GM04503 (cell line): ENCODE data around the gene PDZD2.
"Not testable (repeated sequence)": the region's sequence is repeated elsewhere in the genome, so short reads cannot be mapped to it uniquely, and the experiment has no call there.

Source experiments
- DNase-seq: peaks from one replicate; pipeline ENCODE4 v3.0.0-alpha.2; 2012; ENCODE audit warnings: low read depth

PDZD2 gene

GRCh38 chr5:32078855-32079254, 439.9 kb downstream of the PDZD2 start:
- DNase-seq = not testable (repeated sequence)

DNA sequence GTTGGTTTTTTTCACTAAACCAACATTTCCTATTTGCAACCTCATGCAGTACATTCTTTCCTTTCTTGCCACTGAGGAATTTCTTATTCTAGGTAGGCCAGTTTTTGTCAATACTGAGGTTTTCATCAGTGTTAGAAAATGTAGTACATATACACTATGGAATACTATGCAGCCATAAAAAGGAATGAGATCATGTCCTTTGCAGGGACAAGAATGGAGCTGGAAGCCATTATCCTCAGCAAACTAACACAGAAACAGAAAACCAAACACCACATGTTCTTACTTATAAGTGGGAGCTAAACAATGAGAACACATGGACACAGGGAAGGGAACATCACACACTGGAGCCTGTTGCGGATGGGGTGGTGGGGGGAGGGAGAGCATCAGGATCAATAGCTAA, 441.6 kb downstream of the PDZD2 start:
- not testable (repeated sequence) for DNase-seq

GRCh38 chr5:32082701-32083100, 443.8 kb downstream of the PDZD2 start:
- no peak for DNase-seq

- DNase-seq = no peak
These were observed 445.1 kb downstream of the PDZD2 start for GRCh38 chr5:32083981-32084430.

DNA sequence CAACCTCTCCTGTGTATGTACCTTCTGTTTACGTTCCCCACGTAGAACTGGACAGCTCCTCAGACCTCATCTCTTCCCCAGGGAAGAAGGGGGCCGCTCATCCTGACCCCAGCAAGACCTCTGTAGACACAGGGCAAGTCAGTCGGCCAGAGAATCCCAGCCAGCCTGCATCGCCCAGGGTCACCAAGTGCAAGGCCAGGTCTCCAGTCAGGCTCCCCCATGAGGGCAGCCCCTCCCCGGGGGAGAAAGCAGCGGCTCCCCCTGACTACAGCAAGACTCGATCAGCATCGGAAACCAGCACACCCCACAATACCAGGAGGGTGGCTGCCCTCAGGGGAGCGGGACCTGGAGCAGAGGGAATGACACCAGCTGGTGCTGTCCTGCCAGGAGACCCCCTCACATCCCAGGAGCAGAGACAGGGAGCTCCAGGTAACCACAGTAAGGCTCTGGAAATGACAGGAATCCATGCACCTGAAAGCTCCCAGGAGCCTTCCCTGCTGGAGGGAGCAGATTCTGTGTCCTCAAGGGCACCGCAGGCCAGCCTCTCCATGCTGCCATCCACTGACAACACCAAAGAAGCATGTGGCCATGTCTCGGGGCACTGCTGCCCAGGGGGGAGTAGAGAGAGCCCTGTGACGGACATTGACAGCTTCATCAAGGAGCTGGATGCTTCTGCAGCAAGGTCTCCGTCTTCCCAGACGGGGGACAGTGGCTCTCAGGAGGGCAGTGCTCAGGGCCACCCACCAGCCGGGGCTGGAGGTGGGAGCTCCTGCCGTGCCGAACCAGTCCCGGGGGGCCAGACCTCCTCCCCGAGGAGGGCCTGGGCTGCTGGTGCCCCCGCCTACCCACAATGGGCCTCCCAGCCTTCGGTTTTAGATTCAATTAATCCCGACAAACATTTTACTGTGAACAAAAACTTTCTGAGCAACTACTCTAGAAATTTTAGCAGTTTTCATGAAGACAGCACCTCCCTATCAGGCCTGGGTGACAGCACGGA, 448.5 kb downstream of the PDZD2 start:
- no peak for DNase-seq

- no peak for DNase-seq
These were observed 449.3 kb downstream of the PDZD2 start for GRCh38 chr5:32088214-32088613.

GRCh38 chr5:32089146-32090000, 450.4 kb downstream of the PDZD2 start:
- DNase-seq = no peak

GRCh38 chr5:32090026-32090754, 451.3 kb downstream of the PDZD2 start:
- no peak for DNase-seq

- DNase-seq = no peak
These were observed 451.8 kb downstream of the PDZD2 start for GRCh38 chr5:32090755-32091128.

DNA sequence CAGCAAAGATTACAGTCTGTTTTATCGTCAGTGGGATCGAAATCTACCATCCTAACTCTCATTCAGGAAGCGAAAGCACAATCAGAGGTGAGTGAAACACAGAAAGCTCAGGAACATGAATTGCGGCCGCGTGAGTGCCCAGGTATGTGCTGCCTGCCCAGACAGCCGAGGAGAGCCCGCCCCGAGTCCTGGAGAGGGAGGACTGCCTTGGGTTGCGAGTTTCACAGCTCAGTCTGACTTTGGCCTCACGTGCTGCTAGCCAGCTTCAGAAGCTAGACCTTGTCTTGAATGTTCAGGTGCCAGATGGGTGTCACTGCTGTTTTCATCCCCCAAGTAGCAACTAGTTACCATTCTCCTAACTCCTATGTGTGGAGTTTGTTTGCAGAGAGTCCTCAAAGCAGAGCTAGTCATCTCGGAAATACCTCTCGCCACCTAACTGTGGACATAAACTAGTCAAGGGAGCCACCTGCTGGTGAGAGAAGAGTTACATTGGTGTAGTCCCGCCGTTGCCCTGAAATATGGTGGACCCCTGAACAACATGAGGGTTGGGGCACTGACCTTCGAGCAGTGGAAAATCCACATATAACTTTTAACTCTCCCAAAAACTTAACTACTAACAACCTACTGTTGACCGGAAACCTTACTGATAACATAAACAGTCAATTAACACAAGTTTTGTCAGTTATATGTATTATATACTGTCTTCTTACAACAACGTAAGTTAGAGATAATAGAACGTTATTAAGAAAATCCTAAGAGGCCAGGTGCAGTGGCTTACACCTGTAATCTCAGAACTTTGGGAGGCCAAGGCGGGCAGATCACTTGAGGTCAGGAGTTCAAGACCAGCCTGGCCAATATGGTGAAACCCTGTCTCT, 454.2 kb downstream of the PDZD2 start:
- no peak for DNase-seq

DNA sequence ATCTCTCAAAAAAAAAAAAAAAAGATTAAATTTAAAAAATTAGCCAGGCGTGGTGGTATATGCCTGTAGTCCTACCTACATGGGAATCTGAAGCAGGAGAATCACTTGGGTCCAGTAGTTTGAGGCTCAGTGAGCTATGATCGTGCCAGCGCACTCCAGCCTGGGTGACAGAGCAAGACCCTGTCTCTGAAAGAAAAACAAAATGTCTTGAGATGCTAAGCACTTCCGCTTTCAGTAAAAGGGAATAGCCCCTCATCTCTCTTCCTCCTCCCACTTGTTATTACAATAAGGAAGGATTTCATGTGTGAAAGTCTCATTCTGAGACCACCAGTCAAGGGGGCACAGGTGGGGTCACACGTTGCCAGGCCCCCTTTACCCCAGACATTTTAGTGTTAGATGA, 455.8 kb downstream of the PDZD2 start:
- DNase-seq = no peak

DNA sequence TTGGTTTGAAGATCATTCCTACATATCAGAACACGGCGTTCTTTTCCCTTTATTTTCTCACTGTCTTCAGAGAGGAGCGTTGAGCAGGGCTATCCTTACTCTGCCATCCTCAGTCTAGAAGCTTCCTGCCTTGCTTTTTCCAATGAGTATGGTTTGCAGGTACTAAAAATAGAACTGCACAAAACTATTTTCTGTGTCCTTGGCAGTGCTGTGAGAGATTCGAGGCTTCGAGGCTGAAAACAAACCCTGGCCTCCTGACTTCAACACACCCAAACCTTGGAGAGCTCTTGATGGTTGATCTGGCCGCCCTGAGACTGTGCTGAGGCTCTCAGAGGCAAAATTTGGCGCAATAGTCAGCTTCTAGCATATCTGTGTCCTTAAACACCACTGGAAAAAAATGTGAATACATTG, 456.3 kb downstream of the PDZD2 start:
- no peak for DNase-seq

DNA sequence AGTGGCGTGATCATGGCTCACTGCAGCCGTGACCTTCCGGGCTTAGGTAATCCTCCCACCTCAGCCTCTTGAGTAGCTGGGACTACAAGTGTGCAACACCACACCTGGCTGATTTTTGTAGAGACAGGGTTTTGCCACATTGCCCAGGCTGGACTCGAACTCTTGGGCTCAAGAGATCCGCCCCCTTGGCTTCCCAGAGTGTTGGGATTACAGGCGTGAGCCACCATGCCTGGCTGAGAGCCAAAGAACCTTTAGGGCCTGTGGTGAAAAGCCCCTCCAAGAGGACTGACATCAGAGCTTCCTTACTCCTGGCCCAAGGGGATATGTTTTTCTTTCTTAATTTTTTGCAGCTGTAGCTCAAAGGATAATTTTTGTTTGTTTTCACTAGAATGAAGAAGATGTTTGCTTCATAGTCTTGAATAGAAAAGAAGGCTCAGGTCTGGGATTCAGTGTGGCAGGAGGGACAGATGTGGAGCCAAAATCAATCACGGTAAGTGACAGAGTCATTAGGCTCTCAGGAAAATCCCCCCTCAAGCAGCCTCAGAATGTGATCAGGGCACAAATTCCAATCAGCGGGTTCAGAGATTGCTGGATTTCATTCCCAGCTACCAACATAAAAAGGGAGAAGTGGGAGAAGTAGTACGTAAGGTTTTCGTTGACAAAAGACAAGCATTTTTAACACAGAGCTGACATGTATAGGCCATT, 458.1 kb downstream of the PDZD2 start:
- DNase-seq = no peak

DNA sequence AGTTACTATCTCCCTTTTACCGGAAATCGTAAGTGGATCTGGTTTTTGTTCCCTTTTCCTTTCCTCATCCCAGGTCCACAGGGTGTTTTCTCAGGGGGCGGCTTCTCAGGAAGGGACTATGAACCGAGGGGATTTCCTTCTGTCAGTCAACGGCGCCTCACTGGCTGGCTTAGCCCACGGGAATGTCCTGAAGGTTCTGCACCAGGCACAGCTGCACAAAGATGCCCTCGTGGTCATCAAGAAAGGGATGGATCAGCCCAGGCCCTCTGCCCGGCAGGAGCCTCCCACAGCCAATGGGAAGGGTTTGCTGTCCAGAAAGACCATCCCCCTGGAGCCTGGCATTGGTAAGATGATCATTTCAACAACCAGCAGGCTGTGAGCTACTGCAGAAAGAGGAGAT, 459.4 kb downstream of the PDZD2 start:
- no peak for DNase-seq

- DNase-seq = no peak
These were observed 460.0 kb downstream of the PDZD2 start for GRCh38 chr5:32098890-32099310.

GRCh38 chr5:32099486-32100035, 460.6 kb downstream of the PDZD2 start:
- no peak for DNase-seq

GRCh38 chr5:32100230-32100629, 461.3 kb downstream of the PDZD2 start:
- DNase-seq = no peak

GRCh38 chr5:32100691-32101302, 461.9 kb downstream of the PDZD2 start:
- no peak for DNase-seq

GRCh38 chr5:32102254-32102986, 463.5 kb downstream of the PDZD2 start:
- DNase-seq = no peak
